HG03060 (cell line): ENCODE data around the gene ZNF831.

ENCODE experiments used
- ATAC-seq: cut with Tn5 transposase; IDR thresholded peaks from one replicate; pipeline ENCODE4 v1.9.1; 2021; ENCODE audit warnings: low read depth, moderate number of reproducible peaks; ENCODE audit not compliant: unreplicated experiment

ZNF831 gene

DNA sequence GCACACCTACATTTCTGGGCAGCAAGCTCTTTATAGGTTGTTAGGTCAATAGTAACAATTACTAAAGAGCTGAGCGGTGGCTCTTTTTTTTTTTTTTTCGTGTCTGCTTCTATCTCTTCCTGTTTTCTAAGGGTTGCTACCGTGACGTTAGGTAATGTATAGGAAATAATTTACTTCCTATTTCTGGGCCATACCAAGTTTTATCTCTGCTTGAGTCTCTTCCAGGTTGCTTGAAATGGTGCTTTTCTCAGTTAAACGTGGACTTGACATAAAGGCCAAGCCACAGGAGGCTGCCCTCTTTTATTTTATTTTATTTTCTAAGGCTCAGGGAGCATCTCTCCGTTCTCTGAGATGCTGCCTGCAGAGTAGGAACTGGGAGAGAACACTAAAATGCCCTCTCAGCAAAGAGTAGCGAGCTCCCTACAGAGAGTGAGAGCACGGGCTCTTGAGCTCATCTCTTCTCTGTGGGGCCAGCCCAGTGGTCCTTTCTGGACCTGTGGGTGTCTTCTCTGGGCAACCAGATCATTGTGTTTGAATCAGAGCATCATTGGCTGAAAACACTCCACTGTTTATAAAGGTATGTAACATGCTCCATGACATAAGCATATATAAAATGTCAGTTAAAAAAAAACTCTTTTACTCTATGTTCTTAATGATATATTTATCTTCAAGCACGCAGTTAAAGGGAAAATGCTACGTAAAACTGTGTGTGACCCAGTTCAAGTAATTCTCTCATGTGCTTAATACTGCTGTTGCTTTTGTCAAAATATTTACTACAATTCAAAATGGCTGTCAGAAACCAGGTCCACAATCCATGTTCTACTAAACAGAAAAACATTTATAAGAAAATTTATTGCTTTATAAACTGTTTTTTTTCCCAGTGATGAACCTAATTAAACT lies at the start of gene ZNF831:
Gene ZNF831 (plus strand): TSS at position 191 of the 900 bp plus-strand sequence. CDS start 27,199 bp downstream, outside the sequence.
- no peak for ATAC-seq

DNA sequence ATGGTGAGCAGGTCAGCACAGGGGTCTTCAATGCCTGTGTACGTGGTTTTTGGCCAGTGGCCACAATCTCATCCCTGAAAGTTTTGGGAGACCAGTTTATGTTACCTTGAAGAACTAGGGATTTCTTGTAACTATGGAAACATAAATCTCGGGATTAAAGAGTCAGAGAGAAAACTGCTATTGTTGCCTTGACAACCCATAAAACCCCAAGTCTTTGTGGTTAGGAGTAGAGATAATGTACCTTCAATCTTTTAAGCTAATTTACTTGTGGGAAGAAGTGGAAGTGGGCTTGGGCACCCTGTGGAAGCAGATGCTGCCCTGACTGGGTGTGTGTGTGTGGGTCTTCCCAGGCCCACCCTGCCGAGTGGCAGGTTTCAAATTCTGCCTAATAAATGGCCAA lies 46.1 kb upstream of the ZNF831 start:
- ATAC-seq: no peak

DNA sequence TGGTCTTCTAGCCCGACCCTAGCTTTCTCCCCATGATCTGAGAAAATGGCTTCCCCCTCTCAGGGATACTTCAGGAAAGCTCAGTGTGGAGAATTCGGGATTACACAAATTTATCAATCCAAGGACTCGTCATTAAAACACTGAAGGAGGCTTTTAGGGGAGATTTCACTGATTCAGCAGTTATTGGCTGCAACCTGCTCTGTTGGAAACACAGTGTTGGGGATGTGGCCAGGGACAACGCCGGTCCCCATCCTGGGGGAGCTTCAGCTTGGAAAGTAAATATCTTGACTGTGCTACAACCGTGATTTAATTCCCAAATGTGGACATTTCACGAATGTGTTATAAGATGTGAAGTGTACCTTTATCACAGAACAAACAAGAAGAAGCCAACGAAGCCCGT lies 44.8 kb upstream of the ZNF831 start:
- ATAC-seq: no peak

DNA sequence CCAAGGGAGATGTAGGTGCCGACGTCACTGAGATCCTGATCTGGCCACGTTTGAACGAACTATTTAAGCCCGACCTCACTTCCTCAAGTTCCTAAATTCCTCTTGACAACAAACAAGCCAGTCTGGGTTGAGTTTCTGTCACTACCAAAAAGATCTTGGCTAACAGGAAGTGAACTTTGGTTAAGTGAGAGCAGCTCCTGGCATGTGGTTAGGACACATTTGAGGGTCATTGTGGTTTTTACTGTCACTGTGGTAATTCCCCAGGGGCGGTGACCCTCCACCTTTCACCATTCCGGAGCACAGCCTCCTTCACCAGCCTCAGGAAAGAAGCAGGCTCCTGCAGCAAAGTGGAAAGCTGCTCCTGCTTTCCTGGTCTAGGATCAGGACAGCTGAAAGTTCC lies 43.1 kb upstream of the ZNF831 start:
- no peak for ATAC-seq

GRCh38 chr20:59120919-59121318 lies 42.7 kb upstream of the ZNF831 start:
- no peak for ATAC-seq

GRCh38 chr20:59121714-59122565 lies 41.7 kb upstream of the ZNF831 start:
- ATAC-seq: no peak

GRCh38 chr20:59122566-59122919 lies 41.1 kb upstream of the ZNF831 start:
- no peak for ATAC-seq

GRCh38 chr20:59123011-59123677 lies 40.5 kb upstream of the ZNF831 start:
- ATAC-seq: no peak

DNA sequence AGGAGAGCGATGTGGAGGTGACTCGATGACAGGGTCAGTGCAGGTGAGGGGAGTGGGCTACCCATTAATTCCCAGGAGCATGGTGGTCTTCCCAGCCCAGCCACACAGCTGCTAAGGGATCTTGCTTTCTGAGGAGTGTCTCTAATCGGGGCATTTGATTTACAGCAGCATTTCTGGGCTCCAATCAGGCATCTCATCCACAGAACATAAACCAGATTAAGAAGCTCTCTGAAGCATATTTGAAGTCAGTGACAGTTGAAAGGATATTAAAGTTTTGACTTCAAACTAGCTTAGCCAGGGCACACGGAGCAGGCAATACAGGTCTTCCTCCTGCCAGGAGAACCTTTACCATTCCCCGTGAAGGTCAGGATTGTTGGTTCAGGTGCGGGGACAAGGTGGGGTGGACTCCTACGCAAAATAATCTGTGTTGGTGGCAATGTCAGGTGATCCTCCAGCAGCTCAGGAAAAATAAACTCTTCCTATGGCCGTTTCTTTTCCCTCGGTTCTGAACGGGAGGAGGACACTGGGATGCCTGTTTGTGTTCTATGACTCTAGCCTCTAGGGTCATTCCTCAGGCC lies 39.9 kb upstream of the ZNF831 start:
- no peak for ATAC-seq

GRCh38 chr20:59124296-59125029 lies 39.2 kb upstream of the ZNF831 start:
- no peak for ATAC-seq

DNA sequence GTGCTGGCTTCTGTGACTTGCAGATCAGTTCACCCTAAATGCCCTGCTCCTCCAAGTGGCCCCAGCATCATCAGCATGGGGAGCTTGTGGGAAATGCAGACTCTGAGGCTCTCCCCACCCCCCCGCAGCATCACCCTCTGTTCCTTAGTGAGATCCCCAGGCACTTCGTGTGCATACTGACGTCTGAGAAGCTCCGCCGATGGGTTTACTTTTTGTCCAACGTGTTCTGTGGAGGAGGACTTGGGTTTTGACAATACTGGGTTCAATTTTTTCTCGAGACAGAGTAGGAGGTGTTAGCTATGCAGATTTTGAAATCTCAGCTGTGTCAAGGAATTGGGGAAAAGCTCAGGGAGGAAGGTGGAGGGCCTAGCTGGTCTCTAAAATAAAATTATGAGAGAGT lies 38.3 kb upstream of the ZNF831 start:
- ATAC-seq: no peak

DNA sequence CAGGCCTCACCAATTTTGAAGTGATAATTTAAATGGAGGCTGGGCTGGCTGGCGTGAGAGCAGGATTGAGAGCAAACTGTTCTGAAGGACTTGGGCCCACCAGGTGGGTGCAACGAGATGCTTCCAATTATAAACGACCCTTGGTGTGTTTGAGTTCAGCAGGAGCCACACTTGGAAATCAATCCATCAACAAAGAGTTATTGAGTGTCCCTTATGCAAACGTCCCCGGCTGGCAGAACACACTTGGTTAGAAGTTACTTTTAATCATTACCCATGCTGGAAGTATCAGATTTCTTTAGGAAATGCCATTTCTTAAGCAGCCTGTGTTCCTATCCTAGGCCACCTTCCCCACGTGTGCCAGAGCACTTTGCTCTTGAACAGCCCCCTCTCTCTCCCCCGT lies 37.8 kb upstream of the ZNF831 start:
- no peak for ATAC-seq

GRCh38 chr20:59127839-59128238 lies 35.8 kb upstream of the ZNF831 start:
- ATAC-seq: no peak

DNA sequence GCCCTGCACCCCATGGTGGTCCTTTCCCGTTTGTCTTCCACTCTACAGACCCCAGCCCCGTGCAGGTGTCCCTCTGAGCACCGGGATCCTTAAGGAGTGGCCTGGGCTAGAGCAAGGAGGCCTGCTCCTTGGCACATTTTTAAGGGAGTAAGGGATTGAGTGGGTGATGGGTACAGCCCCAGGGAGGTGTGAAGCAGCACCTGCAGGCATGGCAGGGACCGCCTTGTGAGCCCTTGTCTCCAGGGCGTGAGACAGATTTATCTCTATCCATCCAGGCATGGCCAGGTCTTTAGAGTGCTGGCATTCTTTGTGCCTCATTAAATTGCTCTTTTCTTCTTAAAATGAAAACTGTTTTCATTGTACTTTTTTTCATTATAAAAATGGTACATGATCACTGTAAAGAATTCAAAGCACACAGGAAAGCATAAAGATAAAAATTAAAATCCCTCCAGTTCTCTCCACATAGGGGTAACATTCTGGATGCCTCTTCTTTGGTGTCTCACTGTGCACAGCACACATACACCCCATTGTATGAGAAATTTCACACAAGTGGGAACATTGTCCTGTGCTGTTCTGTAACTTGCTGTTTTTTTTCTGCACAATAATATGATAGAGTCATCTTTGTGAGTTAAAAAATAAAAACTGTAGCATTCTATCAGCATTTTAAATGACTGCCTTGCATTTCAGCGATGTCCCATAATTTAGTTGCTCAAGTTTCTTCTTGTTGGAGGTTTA lies 31.9 kb upstream of the ZNF831 start:
- no peak for ATAC-seq

GRCh38 chr20:59134182-59134581 lies 29.4 kb upstream of the ZNF831 start:
- ATAC-seq: no peak

DNA sequence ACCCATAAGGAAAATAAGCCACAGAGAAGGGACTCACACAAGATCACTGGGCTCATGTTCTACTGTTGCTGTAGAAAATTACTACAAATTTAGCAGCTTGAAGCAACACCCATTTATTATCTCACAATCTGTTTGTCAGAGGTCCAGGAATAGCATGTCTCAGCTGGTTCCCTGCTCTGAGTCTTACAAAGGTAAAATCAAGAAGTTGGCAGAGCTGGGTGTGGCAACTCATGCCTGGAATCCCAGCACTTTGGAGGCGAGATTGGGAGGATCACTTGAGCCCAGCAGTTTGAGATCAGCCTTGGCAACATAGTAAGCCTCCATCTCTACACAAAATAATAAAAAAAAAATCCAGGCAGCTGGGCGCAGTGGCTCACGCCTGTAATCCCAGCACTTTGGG lies 28.5 kb upstream of the ZNF831 start:
- no peak for ATAC-seq

GRCh38 chr20:59136027-59136426 lies 27.6 kb upstream of the ZNF831 start:
- no peak for ATAC-seq

- ATAC-seq: no peak
Observed at GRCh38 chr20:59137532-59137931, 26.1 kb upstream of the ZNF831 start.

DNA sequence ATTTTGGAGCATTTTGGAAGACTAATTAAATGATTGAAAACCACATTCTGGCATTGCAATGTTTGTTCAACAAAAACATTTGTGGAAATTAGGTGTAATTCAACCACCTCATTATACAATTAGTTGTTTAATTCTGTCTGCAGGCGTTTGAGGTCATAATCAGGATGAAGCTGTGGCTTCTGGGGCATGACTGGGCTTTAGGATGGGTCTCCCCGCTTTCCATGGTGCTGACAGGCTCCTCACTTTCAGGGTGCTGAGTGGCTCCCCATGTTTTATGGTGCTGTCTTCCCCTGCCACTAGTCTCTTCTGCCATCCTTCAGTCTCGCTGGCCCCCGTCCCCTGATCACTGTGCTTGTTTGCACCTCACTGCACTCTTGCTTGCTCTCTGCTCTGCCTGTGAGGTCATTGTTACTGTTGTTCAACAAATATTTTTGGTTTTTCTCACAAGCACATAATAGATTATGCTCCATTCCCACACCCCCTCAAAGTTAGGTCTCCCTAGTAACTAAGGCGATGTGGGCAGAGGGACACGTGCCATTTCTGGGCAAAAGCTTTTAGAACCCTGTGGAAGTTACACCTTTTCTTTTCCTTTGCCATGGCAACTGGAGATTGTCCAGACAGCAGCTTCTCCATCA lies 25.4 kb upstream of the ZNF831 start:
- ATAC-seq: no peak
